GM10266 (cell line): ENCODE data around the gene TMEM238.
A peak's percentile ranks its signal among the peaks of the same experiment; 100 is the strongest.

Experiments
- DNase-seq: peaks from one replicate; pipeline ENCODE4 v3.0.0; 2012; ENCODE audit errors: extremely low spot score
- CTCF ChIP-seq: IDR thresholded peaks from 2 replicates; pipeline ENCODE4 v1.5.1; 2012; ENCODE audit warnings: mild to moderate bottlenecking, low read depth; ENCODE audit not compliant: control insufficient read depth, insufficient read depth; ENCODE audit errors: missing control alignments

TMEM238 gene

GRCh38 chr19:55345101-55345817 is 38.8 kb downstream of the TMEM238 start:
- no peak for TF ChIP-seq CTCF
- DNase-seq = no peak

- DNase-seq = no peak
- no peak for TF ChIP-seq CTCF
Measured at GRCh38 chr19:55344444-55344843, 39.6 kb downstream of the TMEM238 start.

- no peak for DNase-seq
- no peak for TF ChIP-seq CTCF
Measured at GRCh38 chr19:55341595-55342531, 42.2 kb downstream of the TMEM238 start.

- DNase-seq = peak; percentile 95
- TF ChIP-seq CTCF = no peak
Measured at GRCh38 chr19:55341171-55341588, 42.9 kb downstream of the TMEM238 start.

- TF ChIP-seq CTCF = peak; percentile 44
- peak; percentile 53 for DNase-seq
Measured at GRCh38 chr19:55340784-55341147, 43.3 kb downstream of the TMEM238 start.

GRCh38 chr19:55339889-55340783 is 44.0 kb downstream of the TMEM238 start:
- DNase-seq = no peak
- TF ChIP-seq CTCF = no peak
